Measurements from ENCODE around the gene BCL7A. TPM values are rescaled to one million over a fixed set of nuclear protein-coding genes. Genes with fewer than 3 reads are reported as not detected.
A peak's percentile ranks its signal among the peaks of the same experiment; 100 is the strongest.

BCL7A gene
- total and polyA plus RNA-seq, 9 of the 15 experiments (the other 6 are each of a cell fraction or from before 2014, with no cell fraction given) = 0.25 to 21.9 (median 14.9) TPM

- DNase-seq (ENCODE audit: extremely low read depth in 1 of 4, low spot score in 3 of 4) = no peak
- peaks cover 37% of the 10 kb centered on the region for H3K36me3 ChIP-seq (ENCODE audit: control insufficient read depth, insufficient read depth, low read length)
- 0 out of 2 replicates have a peak, but pooled peaks cover 2% of the 10 kb centered on the region for H3K9me3 ChIP-seq (replicated peaks; ENCODE audit: control insufficient read depth, insufficient read depth, low read depth, low read length)
- H3K4me3 ChIP-seq = no peak overlapping the region
- peak overlapping the region; percentile 74; the same call in 2 of the 3 replicates for H3K27ac ChIP-seq (ENCODE audit: extremely low read depth, low read depth, low read length)
- peaks cover 6% of the 10 kb centered on the region for H3K9me1 ChIP-seq (ENCODE audit: control insufficient read depth, insufficient read depth, low read length)
- H3K27me3 ChIP-seq (ENCODE audit: control insufficient read depth in 2 of 2, insufficient read depth in 2 of 2, low read length in 2 of 2) = no peaks in the 10 kb centered on the region
- 84% methylated on average over 6 of the region's 6 CpGs for WGBS (ENCODE audit: insufficient coverage, low coverage, missing lambda C conversion rate)
- in situ Hi-C loops (cut with MboI) = no loop called here
- BruUV-seq (replicated peaks) = no TSS peak
- peaks cover 42 to 58% of the 10 kb centered on the region in 2 experiments for H3K4me1 ChIP-seq (replicated peaks in 1 of 2; ENCODE audit: control insufficient read depth in 2 of 2, insufficient read depth in 2 of 2, low read length in 2 of 2)
- ChIA-PET CTCF (ENCODE audit: low intra/inter-chr PET ratio) (no interaction called here), POLR2A (interaction anchor here (4.5 kb wide), 1 partner anchor 12 kb away, joined by 75 read pairs; no protein-coding TSS in a partner anchor)
- no peak for TF ChIP-seq E2F8 (IDR thresholded peaks at IDR 0.05; ENCODE audit: low read depth, partially characterized antibody)
- 0 out of 2 replicates have a peak, but pooled peaks have one; percentile 28 for TF ChIP-seq POLR2G (IDR thresholded peaks at IDR 0.05; ENCODE audit: low read depth, low read length)
- H3K9ac ChIP-seq (ENCODE audit: insufficient read depth in 1 of 2, low read depth in 2 of 2, low read length in 2 of 2) = peak overlapping the region; percentile 62 to 63; a peak in 3 of 4 replicates
- H2AFZ ChIP-seq (ENCODE audit: low read depth, low read length) = no peak overlapping the region
- peaks cover 96% of the 10 kb centered on the region for H3K79me2 ChIP-seq (ENCODE audit: control insufficient read depth, insufficient read depth, low read length)
- no peak for ATAC-seq
- peaks cover 6% of the 10 kb centered on the region; the same call in 1 of the 2 replicates for H4K20me1 ChIP-seq (replicated peaks; ENCODE audit: control insufficient read depth, insufficient read depth, low read length)
- intact Hi-C loops (cut with micrococcal nuclease) = loop anchor here (2.0 kb wide), 2 partner anchors 19 to 35 kb away; no protein-coding TSS in a partner anchor
- peak overlapping the region; percentile 30; the same call in 1 of the 2 replicates for H3K4me2 ChIP-seq (ENCODE audit: insufficient read depth, low read length)
- no peak for FAIRE-seq
These were observed 77.6 kb downstream of the BCL7A start for GRCh38 chr12:122099280-122099749.
